CD14-positive monocyte (primary cell): Measurements from ENCODE around the gene ADCY2. TPM values are rescaled to one million over a fixed set of nuclear protein-coding genes. Genes with fewer than 3 reads are reported as not detected.

Experiments used
- DNase-seq, 3 donors: peaks; one replicate each; pipeline ENCODE4 v3.0.0-alpha.2; 2011 to 2022
- H2AFZ ChIP-seq: 2 replicates; pipeline ENCODE4 v1.6.0; 2012; ENCODE audit warnings: mild to moderate bottlenecking, low read depth, low read length, inconsistent platforms; ENCODE audit not compliant: insufficient read depth, poor library complexity, severe bottlenecking
- H3K27ac ChIP-seq, 2 donors: 1 replicate in 1 of 2; 2 replicates in 1 of 2; pipeline ENCODE4 v1.5.1; 2012 to 2013; ENCODE audit warnings: low read length in 2 of 2, control low read depth in 1 of 2, inconsistent platforms in 1 of 2, low read depth in 1 of 2, mild to moderate bottlenecking in 1 of 2
- H3K27me3 ChIP-seq, 2 donors: one replicate each; pipeline versions ENCODE4 v1.6.0 to v1.6.1; 2011 to 2013; ENCODE audit warnings: low read length in 2 of 2; ENCODE audit not compliant: control insufficient read depth in 2 of 2, insufficient read depth in 2 of 2
- H3K36me3 ChIP-seq, 2 donors: replicated peaks in 1 of 2; 1 replicate in 1 of 2; 2 replicates in 1 of 2; pipeline versions ENCODE4 v1.5.1 to v1.6.1; 2012 to 2013; ENCODE audit warnings: low read length in 2 of 2, control low read depth in 1 of 2, inconsistent platforms in 1 of 2, mild to moderate bottlenecking in 1 of 2; ENCODE audit not compliant: insufficient read depth in 2 of 2, control insufficient read depth in 1 of 2
- H3K4me1 ChIP-seq, 2 donors: 1 replicate in 1 of 2; 2 replicates in 1 of 2; pipeline versions ENCODE4 v1.5.1 to v1.6.1; 2012 to 2013; ENCODE audit warnings: low read length in 2 of 2, control low read depth in 1 of 2, inconsistent platforms in 1 of 2, mild to moderate bottlenecking in 1 of 2, moderate library complexity in 1 of 2; ENCODE audit not compliant: insufficient read depth in 2 of 2, control insufficient read depth in 1 of 2
- H3K4me2 ChIP-seq: replicated peaks from 2 replicates; pipeline ENCODE3; 2012; ENCODE audit warnings: low read length, moderate library complexity, mild to moderate bottlenecking; ENCODE audit not compliant: poor library complexity, severe bottlenecking; ENCODE audit errors: extremely low read depth
- H3K4me3 ChIP-seq, 3 experiments: fragments of 200-600 bp in 1 of 3; sonication (generic) in 1 of 3; replicated peaks in 1 of 3; 1 replicate in 2 of 3; 2 replicates in 1 of 3; pipeline ENCODE4 v1.5.1; 2011 to 2013; ENCODE audit warnings: low read length in 3 of 3, mild to moderate bottlenecking in 3 of 3, control low read depth in 2 of 3, low read depth in 2 of 3, inconsistent platforms in 1 of 3, moderate library complexity in 1 of 3
- H3K79me2 ChIP-seq: 2 replicates; pipeline ENCODE4 v1.6.0; 2012; ENCODE audit warnings: mild to moderate bottlenecking, control low read depth, inconsistent platforms, low read length, moderate library complexity; ENCODE audit not compliant: insufficient read depth
- H3K9ac ChIP-seq: 2 replicates; pipeline ENCODE4 v1.6.0; 2017; ENCODE audit warnings: low read length, mild to moderate bottlenecking; ENCODE audit not compliant: insufficient read depth, poor library complexity, severe bottlenecking
- H3K9me3 ChIP-seq, 2 donors: replicated peaks in 1 of 2; 1 replicate in 1 of 2; 2 replicates in 1 of 2; pipeline versions ENCODE4 v1.5.1 to v1.6.1; 2012 to 2013; ENCODE audit warnings: low read length in 2 of 2, control low read depth in 1 of 2; ENCODE audit not compliant: control insufficient read depth in 1 of 2, insufficient read depth in 1 of 2
- H4K20me1 ChIP-seq: 2 replicates; pipeline ENCODE4 v1.6.0; 2012; ENCODE audit warnings: mild to moderate bottlenecking, low read length, control low read depth, moderate library complexity; ENCODE audit not compliant: insufficient read depth
- H3K27ac Mint-ChIP-seq, 7 donors: one replicate each; pipeline ENCODE4 v1.8.0; 2020; ENCODE audit warnings: mild to moderate bottlenecking in 7 of 7, mixed read lengths in 7 of 7, moderate library complexity in 6 of 7, inconsistent platforms in 2 of 7
- H3K27me3 Mint-ChIP-seq, 3 donors: one replicate each; pipeline ENCODE4 v1.8.0; 2021 to 2022; ENCODE audit warnings: low read depth in 3 of 3, mild to moderate bottlenecking in 3 of 3, mixed read lengths in 3 of 3, moderate library complexity in 3 of 3, inconsistent platforms in 1 of 3
- H3K36me3 Mint-ChIP-seq, 2 donors: one replicate each; pipeline ENCODE4 v1.8.0; 2020; ENCODE audit warnings: mixed read lengths in 2 of 2, inconsistent platforms in 1 of 2, mild to moderate bottlenecking in 1 of 2
- H3K4me1 Mint-ChIP-seq: one replicate; pipeline ENCODE4 v1.8.0; 2020; ENCODE audit warnings: mild to moderate bottlenecking, mixed read lengths
- H3K4me3 Mint-ChIP-seq, 2 donors: one replicate each; pipeline ENCODE4 v1.8.0; 2020; ENCODE audit warnings: mild to moderate bottlenecking in 2 of 2, mixed read lengths in 2 of 2, moderate library complexity in 1 of 2
- H3K9me3 Mint-ChIP-seq, 7 donors: one replicate each; pipeline ENCODE4 v1.8.0; 2020 to 2022; ENCODE audit warnings: mixed read lengths in 7 of 7, mild to moderate bottlenecking in 6 of 7, moderate library complexity in 6 of 7, inconsistent platforms in 2 of 7
- CTCF ChIP-seq: fragments of 200-600 bp; IDR thresholded peaks from one replicate; pipeline ENCODE4 v1.8.0; 2022; ENCODE audit warnings: antibody characterized with exemption, mild to moderate bottlenecking
- WGBS: methylation state at CpG from one replicate; pipeline ENCODE4 v1.1.5; 2013; ENCODE audit warnings: missing lambda C conversion rate; ENCODE audit not compliant: insufficient coverage; 5-methylcytosine and 5-hydroxymethylcytosine counted together
- intact Hi-C, 2 donors: fragments of 100-400 bp; cut with micrococcal nuclease; formaldehyde crosslinking; loops; one replicate each; pipeline versions ENCODE4 v1.15.0 to v1.15.1; 2023
- polyA plus RNA-seq, 3 donors: library from polyadenylated mRNA; depleted of rRNA in 1 of 3; unstranded in 2 of 3; stranded (reverse) in 1 of 3; fragments of 300-500 nt in 2 of 3; fragments of >200 nt in 1 of 3; fragmentation: Illumina TruSeq in 2 of 3; gene quantifications; 1 replicate in 2 of 3; 2 replicates in 1 of 3; pipeline ENCODE4 v1.2.3, GENCODE V29; 2012 to 2021

The ADCY2 gene
- polyA plus RNA-seq, 3 donors, result not detected

- Mint-ChIP-seq H3K4me1 (no peaks in the 10 kb centered on the region), H3K27ac (no peak overlapping the region), H3K36me3 (no peaks in the 10 kb centered on the region), H3K27me3 (peaks cover under 1 to 6% (median 3%) of the 10 kb centered on the region in 3 donors), H3K9me3 (peaks cover 0 to 3% (median 0%) of the 10 kb centered on the region in 7 donors), H3K4me3 (no peak overlapping the region)
- Histone ChIP-seq H3K27me3 (no peaks in the 10 kb centered on the region), H3K4me3 (no peak overlapping the region), H3K4me1 (no peaks in the 10 kb centered on the region), H3K9ac (no peak overlapping the region), H3K4me2 (no peak overlapping the region), H3K9me3 (no peaks in the 10 kb centered on the region), H3K36me3 (no peaks in the 10 kb centered on the region), H4K20me1 (no peaks in the 10 kb centered on the region), H3K27ac (no peak overlapping the region), H3K79me2 (no peaks in the 10 kb centered on the region), H2AFZ (no peak overlapping the region)
- no peak for TF ChIP-seq CTCF
- intact Hi-C loops, result no loop called here
- DNase-seq, result no peak
- WGBS, result 87% methylated on average over 3 of the region's 5 CpGs
Observed at GRCh38 chr5:7684826-7685225, 288.9 kb downstream of the ADCY2 start.

GRCh38 chr5:7686794-7687193, 290.9 kb downstream of the ADCY2 start:
- no peak for TF ChIP-seq CTCF
- no peaks in the 10 kb centered on the region for H3K9me3 ChIP-seq
- H3K27me3 ChIP-seq, result no peaks in the 10 kb centered on the region
- intact Hi-C loops, result no loop called here
- DNase-seq, result no peak
- no peak overlapping the region for H2AFZ ChIP-seq
- H3K4me2 ChIP-seq, result no peak overlapping the region
- H3K4me3 ChIP-seq, result no peak overlapping the region
- H3K4me3 Mint-ChIP-seq, result no peak overlapping the region
- H3K9me3 Mint-ChIP-seq, result peaks cover 0 to 5% (median 0%) of the 10 kb centered on the region in 7 donors
- H3K79me2 ChIP-seq, result no peaks in the 10 kb centered on the region
- no peak overlapping the region for H3K27ac ChIP-seq
- no peaks in the 10 kb centered on the region for H4K20me1 ChIP-seq
- H3K36me3 ChIP-seq, result no peaks in the 10 kb centered on the region
- H3K4me1 Mint-ChIP-seq, result no peaks in the 10 kb centered on the region
- no CpG with 5 or more reads among the region's 1 CpG for WGBS
- H3K4me1 ChIP-seq, result no peaks in the 10 kb centered on the region
- H3K27ac Mint-ChIP-seq, result no peak overlapping the region
- no peaks in the 10 kb centered on the region for H3K36me3 Mint-ChIP-seq
- peaks cover 0 to 6% (median 2%) of the 10 kb centered on the region in 3 donors for H3K27me3 Mint-ChIP-seq
- H3K9ac ChIP-seq, result no peak overlapping the region
